PFSK-1 (cell line): ENCODE measurements around the gene RPF1.

ENCODE experiments used
- FOXP2 ChIP-seq: optimal IDR thresholded peaks from 2 replicates; pipeline ENCODE3; 2011; ENCODE audit warnings: borderline replicate concordance, control low read depth, inconsistent platforms; ENCODE audit not compliant: insufficient read depth; ENCODE audit errors: extremely low read length, extremely low read depth
- POLR2AphosphoS5 ChIP-seq: IDR thresholded peaks from 2 replicates; pipeline ENCODE4 v1.6.1; 2012; ENCODE audit warnings: low read depth, mild to moderate bottlenecking, control low read depth, low read length, moderate library complexity
- SIN3A ChIP-seq: IDR thresholded peaks from 2 replicates; pipeline ENCODE4 v1.6.1; 2012; ENCODE audit warnings: mild to moderate bottlenecking, low read length, moderate library complexity, borderline replicate concordance; ENCODE audit not compliant: insufficient read depth
- TAF1 ChIP-seq: IDR thresholded peaks from 2 replicates; pipeline ENCODE4 v1.6.1; 2012; ENCODE audit warnings: low read length, control low read depth, borderline replicate concordance; ENCODE audit not compliant: insufficient read depth
- TF ChIP-seq, protein P1 (sequence below), 2 experiments: IDR thresholded peaks; 2 replicates each; pipeline versions ENCODE4 v1.6.1 to v1.8.0; 2011 to 2012; ENCODE audit warnings: low read depth in 2 of 2, low read length in 2 of 2, control low read depth in 1 of 2, inconsistent platforms in 1 of 2, mild to moderate bottlenecking in 1 of 2, moderate library complexity in 1 of 2; ENCODE audit not compliant: insufficient read depth in 1 of 2

Gene RPF1

DNA sequence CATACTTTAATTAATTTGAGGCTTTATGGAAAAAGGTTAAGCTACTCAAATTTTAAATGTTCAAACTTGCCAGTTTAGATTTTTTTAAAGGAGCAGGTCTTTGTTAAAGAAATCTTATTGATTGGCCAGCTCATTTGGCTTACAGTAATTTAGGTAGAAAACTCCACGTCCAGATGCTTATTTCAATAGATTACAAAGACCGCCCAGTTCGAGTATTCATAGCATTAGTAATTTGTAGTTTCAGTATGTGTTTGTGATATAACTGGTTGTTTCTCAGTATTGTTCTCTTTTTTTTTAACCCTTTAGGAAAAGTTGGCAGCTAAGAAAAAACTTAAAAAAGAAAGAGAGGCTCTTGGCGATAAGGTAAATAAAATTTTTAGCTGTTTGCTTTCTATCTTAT, 1.6 kb downstream of the RPF1 start:
- TF ChIP-seq FOXP2 (no peak), TAF1 (no peak), SIN3A (no peak), POLR2AphosphoS5 (no peak)
- TF ChIP-seq, protein P1, sequence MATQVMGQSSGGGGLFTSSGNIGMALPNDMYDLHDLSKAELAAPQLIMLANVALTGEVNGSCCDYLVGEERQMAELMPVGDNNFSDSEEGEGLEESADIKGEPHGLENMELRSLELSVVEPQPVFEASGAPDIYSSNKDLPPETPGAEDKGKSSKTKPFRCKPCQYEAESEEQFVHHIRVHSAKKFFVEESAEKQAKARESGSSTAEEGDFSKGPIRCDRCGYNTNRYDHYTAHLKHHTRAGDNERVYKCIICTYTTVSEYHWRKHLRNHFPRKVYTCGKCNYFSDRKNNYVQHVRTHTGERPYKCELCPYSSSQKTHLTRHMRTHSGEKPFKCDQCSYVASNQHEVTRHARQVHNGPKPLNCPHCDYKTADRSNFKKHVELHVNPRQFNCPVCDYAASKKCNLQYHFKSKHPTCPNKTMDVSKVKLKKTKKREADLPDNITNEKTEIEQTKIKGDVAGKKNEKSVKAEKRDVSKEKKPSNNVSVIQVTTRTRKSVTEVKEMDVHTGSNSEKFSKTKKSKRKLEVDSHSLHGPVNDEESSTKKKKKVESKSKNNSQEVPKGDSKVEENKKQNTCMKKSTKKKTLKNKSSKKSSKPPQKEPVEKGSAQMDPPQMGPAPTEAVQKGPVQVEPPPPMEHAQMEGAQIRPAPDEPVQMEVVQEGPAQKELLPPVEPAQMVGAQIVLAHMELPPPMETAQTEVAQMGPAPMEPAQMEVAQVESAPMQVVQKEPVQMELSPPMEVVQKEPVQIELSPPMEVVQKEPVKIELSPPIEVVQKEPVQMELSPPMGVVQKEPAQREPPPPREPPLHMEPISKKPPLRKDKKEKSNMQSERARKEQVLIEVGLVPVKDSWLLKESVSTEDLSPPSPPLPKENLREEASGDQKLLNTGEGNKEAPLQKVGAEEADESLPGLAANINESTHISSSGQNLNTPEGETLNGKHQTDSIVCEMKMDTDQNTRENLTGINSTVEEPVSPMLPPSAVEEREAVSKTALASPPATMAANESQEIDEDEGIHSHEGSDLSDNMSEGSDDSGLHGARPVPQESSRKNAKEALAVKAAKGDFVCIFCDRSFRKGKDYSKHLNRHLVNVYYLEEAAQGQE (IDR thresholded peaks at IDR 0.05; ENCODE audit: insufficient read depth in 1 of 2, low read depth in 2 of 2, low read length in 2 of 2): no peak

DNA sequence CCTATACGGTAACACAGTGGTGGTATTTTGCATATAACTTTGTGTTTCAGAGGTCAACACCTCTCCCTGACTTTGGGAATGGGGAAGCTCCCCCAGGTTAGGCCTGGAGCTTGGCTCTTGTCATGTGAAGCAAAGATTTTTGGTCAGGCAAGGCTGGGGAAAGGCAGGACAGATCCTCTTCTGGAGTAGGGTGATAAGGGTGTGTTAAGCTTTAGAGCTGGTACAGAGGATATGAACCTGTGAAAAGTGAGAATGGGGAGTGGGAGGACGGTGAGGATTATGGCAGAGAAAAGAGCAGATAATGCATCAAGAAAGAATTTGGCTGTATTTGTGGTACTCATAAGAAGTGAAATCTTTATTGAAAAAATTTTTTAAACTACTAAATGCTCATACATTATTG, 2.3 kb downstream of the RPF1 start:
- no peak for TF ChIP-seq SIN3A
- TF ChIP-seq FOXP2: no peak
- TF ChIP-seq POLR2AphosphoS5: no peak
- TF ChIP-seq, protein P1 (IDR thresholded peaks at IDR 0.05; ENCODE audit: insufficient read depth in 1 of 2, low read depth in 2 of 2, low read length in 2 of 2): no peak
- no peak for TF ChIP-seq TAF1

DNA sequence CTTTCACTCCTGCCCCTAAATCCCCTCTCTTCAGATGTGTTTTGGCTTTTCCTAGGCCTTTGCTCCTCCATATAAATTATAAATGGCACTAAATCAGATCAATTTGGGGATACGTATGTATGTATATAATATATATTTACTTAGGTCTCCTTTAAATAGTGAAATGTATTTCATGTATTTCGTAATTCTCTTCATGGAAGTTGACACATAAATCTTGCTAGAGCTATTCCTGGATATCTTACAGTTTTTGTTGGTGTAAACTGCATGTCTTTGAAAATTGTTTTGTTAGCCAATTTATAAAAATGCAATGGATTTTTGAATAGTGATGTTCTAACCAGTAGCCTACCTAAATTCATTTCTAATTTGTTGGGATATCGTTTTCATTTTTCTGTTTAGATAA, 9.0 kb downstream of the RPF1 start:
- TF ChIP-seq TAF1: no peak
- TF ChIP-seq, protein P1 (IDR thresholded peaks at IDR 0.05; ENCODE audit: insufficient read depth in 1 of 2, low read depth in 2 of 2, low read length in 2 of 2): no peak
- TF ChIP-seq SIN3A: no peak
- no peak for TF ChIP-seq POLR2AphosphoS5
- TF ChIP-seq FOXP2: no peak

DNA sequence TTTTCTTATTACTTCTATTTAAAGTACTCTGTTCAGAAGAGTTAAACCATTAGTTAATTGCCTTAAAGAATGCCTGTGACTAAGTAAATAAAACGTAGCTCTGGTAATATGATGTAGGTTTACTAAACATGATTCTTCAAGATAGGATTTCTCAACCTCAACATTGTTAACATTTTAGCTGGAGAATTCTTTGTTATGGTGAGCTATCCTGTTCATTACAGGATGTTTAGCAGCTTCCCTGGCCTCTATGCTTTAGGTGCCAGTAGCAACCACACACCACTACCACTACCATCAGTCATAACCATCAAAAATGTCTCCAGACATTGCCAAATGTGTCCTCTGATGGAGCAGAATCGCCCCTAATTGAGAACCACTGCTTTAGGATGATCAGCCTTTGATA, 10.7 kb downstream of the RPF1 start:
- TF ChIP-seq SIN3A (no peak), FOXP2 (no peak), TAF1 (no peak), POLR2AphosphoS5 (no peak)
- TF ChIP-seq, protein P1 (IDR thresholded peaks at IDR 0.05; ENCODE audit: insufficient read depth in 1 of 2, low read depth in 2 of 2, low read length in 2 of 2): no peak

DNA sequence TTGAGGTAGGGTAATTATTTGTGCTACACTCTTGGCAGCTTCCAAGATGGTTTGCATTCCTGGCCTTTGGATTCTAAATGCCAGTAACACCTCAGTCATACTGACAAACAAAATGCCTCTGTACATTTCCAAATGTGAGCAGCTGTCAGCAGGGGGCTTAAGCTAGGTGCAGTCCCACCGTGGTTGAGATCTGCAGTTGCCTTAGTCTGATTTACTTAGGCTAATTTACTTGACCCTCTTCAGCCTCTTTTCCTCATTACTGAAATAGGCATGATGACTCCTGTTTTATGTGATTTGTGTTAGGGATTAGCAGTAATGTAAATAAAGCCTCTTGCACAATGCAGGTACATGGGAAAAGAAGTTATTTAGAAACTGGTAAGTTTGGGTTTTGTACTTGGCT, 13.7 kb downstream of the RPF1 start:
- TF ChIP-seq, protein P1 (IDR thresholded peaks at IDR 0.05; ENCODE audit: insufficient read depth in 1 of 2, low read depth in 2 of 2, low read length in 2 of 2): no peak
- TF ChIP-seq TAF1 (no peak), POLR2AphosphoS5 (no peak), SIN3A (no peak), FOXP2 (no peak)
